Ovary (tissue), 3 donors: ENCODE results near the gene GPR180.

Source experiments
- CTCF ChIP-seq, 3 donors: fragments of 450-650 bp in 2 of 3; fragments of 200-600 bp in 1 of 3; IDR thresholded peaks; one replicate each; pipeline versions ENCODE4 v1.5.1 to v1.8.0; 2016 to 2022; ENCODE audit warnings: antibody characterized with exemption in 3 of 3, mild to moderate bottlenecking in 1 of 3
- POLR2A ChIP-seq: fragments of 450-650 bp; IDR thresholded peaks from one replicate; pipeline ENCODE4 v1.6.1; 2017; ENCODE audit warnings: antibody characterized with exemption, mild to moderate bottlenecking, moderate library complexity
- donor health status: DM: no; HTN: no; CAD: no.

GRCh38 chr13:94595950-94596574 lies 5.6 kb upstream of the GPR180 start, which contains the start of gene TGDS:
- TF ChIP-seq CTCF (IDR thresholded peaks at IDR 0.05) (peak in 1 of 3 donors; percentile 16), POLR2A (peak; percentile 61)
